Endothelial cell of umbilical vein (primary cell): ENCODE results near the gene GMCL1. TPM values are rescaled to one million over a fixed set of nuclear protein-coding genes. Genes with fewer than 3 reads are reported as not detected.

Source experiments
- BruUV-seq: library from RNA; stranded (reverse); fragments of 400-500 nt; replicated peaks from 2 replicates; lab custom pipeline; 2021; lab: Mats Ljungman, UMichigan
- CTCF ChIA-PET: fragments of 300-600, 350-600 bp; sonication (Branson Sonifier 250); formaldehyde crosslinking; loops from one replicate; lab custom pipeline; 2021; ENCODE audit warnings: antibody characterized with exemption, inconsistent platforms; lab: Charles Lee
- POLR2A ChIA-PET: fragments of 300-600, 350-600 bp; sonication (Branson Sonifier 250); formaldehyde crosslinking; loops from one replicate; lab custom pipeline; 2021; ENCODE audit warnings: antibody characterized with exemption, inconsistent platforms; lab: Charles Lee
- DNase-seq: peaks from one replicate; pipeline ENCODE4 v3.0.0-alpha.2; 2011; ENCODE audit warnings: low read depth, low spot score
- FAIRE-seq: peaks from 2 replicates; lab custom pipeline; 2011; peaks lifted over from hg19 to GRCh38; lab: Jason Lieb, UNC
- H2AFZ ChIP-seq: 2 replicates; pipeline ENCODE4 v1.6.0; 2012; ENCODE audit warnings: low read depth, low read length, control low read depth, inconsistent platforms
- H3K27ac ChIP-seq: 2 replicates; pipeline ENCODE4 v1.5.1; 2011; ENCODE audit warnings: low read depth, mild to moderate bottlenecking, control low read depth, low read length, moderate library complexity; ENCODE audit not compliant: insufficient read depth
- H3K27me3 ChIP-seq, 2 experiments: 2 replicates each; pipeline versions ENCODE4 v1.6.0 to v1.6.1; 2011; ENCODE audit warnings: low read length in 2 of 2, mixed read lengths in 1 of 2; ENCODE audit not compliant: control insufficient read depth in 2 of 2, insufficient read depth in 2 of 2
- H3K36me3 ChIP-seq, 2 experiments: 2 replicates in 1 of 2; 3 replicates in 1 of 2; pipeline ENCODE4 v1.5.1; 2011; ENCODE audit warnings: low read length in 2 of 2, mild to moderate bottlenecking in 1 of 2, moderate library complexity in 1 of 2; ENCODE audit not compliant: control insufficient read depth in 2 of 2, insufficient read depth in 2 of 2; ENCODE audit errors: extremely low read depth in 1 of 2
- H3K4me1 ChIP-seq: 3 replicates; pipeline ENCODE4 v1.5.1; 2011; ENCODE audit warnings: mild to moderate bottlenecking, low read length; ENCODE audit not compliant: control insufficient read depth, insufficient read depth; ENCODE audit errors: extremely low read depth
- H3K4me2 ChIP-seq: 2 replicates; pipeline ENCODE4 v1.6.1; 2011; ENCODE audit warnings: low read length, control low read depth, mixed read lengths; ENCODE audit not compliant: insufficient read depth
- H3K4me3 ChIP-seq, 3 experiments: fragments of 200-600 bp in 1 of 3; sonication (generic), shearing (Covaris generic) in 1 of 3; replicated peaks in 1 of 3; 2 replicates each; pipeline ENCODE4 v1.5.1; 2011 to 2016; ENCODE audit warnings: control low read depth in 3 of 3, low read length in 3 of 3, mild to moderate bottlenecking in 2 of 3, inconsistent platforms in 1 of 3, low read depth in 1 of 3, moderate library complexity in 1 of 3; ENCODE audit not compliant: insufficient read depth in 1 of 3
- H3K79me2 ChIP-seq: 2 replicates; pipeline ENCODE4 v1.6.0; 2012; ENCODE audit warnings: low read length, inconsistent platforms; ENCODE audit not compliant: control insufficient read depth, insufficient read depth
- H3K9ac ChIP-seq: replicated peaks from 2 replicates; pipeline ENCODE3; 2011; ENCODE audit warnings: low read length, control low read depth; ENCODE audit not compliant: insufficient read depth; ENCODE audit errors: extremely low read depth
- H3K9me1 ChIP-seq: replicated peaks from 3 replicates; pipeline ENCODE4 v1.6.0; 2011; ENCODE audit warnings: mild to moderate bottlenecking, low read length; ENCODE audit not compliant: control insufficient read depth, insufficient read depth; ENCODE audit errors: extremely low read depth
- H3K9me3 ChIP-seq: replicated peaks from 2 replicates; pipeline ENCODE4 v1.5.1; 2012; ENCODE audit warnings: low read length, inconsistent platforms; ENCODE audit not compliant: control insufficient read depth, insufficient read depth
- H4K20me1 ChIP-seq: replicated peaks from 2 replicates; pipeline ENCODE3; 2011; ENCODE audit warnings: mild to moderate bottlenecking, low read length; ENCODE audit not compliant: control insufficient read depth, insufficient read depth; ENCODE audit errors: extremely low read depth
- CTCF ChIP-seq, 2 donors: IDR thresholded peaks; 1 replicate in 1 of 2; 2 replicates in 1 of 2; pipeline ENCODE4 v1.5.1; 2011; ENCODE audit warnings: low read length in 2 of 2, mild to moderate bottlenecking in 2 of 2, moderate library complexity in 2 of 2, control low read depth in 1 of 2, inconsistent platforms in 1 of 2, low read depth in 1 of 2; ENCODE audit not compliant: insufficient read depth in 1 of 2; ENCODE audit errors: extremely low read depth in 1 of 2
- EZH2 ChIP-seq: IDR thresholded peaks from 2 replicates; pipeline ENCODE4 v1.6.1; 2012; ENCODE audit warnings: borderline replicate concordance, low read depth, mild to moderate bottlenecking, moderate library complexity, low read length, inconsistent platforms; ENCODE audit not compliant: severe bottlenecking
- FOS ChIP-seq: IDR thresholded peaks from 2 replicates; pipeline ENCODE4 v1.6.1; 2011; ENCODE audit warnings: mild to moderate bottlenecking, low read length, moderate library complexity, borderline replicate concordance; ENCODE audit not compliant: insufficient read depth
- GATA2 ChIP-seq: IDR thresholded peaks from 2 replicates; pipeline ENCODE4 v1.7.0; 2011; ENCODE audit warnings: low read depth, mild to moderate bottlenecking, moderate library complexity, mixed read lengths, low read length; ENCODE audit not compliant: insufficient read length, insufficient read depth
- JUN ChIP-seq: IDR thresholded peaks from 2 replicates; pipeline ENCODE4 v1.6.1; 2011; ENCODE audit warnings: borderline replicate concordance, low read depth; ENCODE audit not compliant: insufficient read length, insufficient read depth
- MAX ChIP-seq: IDR thresholded peaks from 2 replicates; pipeline ENCODE4 v1.6.1; 2011; ENCODE audit not compliant: insufficient read depth, insufficient read length
- MYC ChIP-seq: IDR thresholded peaks from one replicate; pipeline ENCODE4 v1.6.1; 2011; ENCODE audit warnings: mild to moderate bottlenecking, low read depth, low read length
- POLR2A ChIP-seq: IDR thresholded peaks from 2 replicates; pipeline ENCODE4 v1.6.1; 2012; ENCODE audit warnings: low read depth, mild to moderate bottlenecking, control low read depth, low read length
- POLR2AphosphoS5 ChIP-seq: IDR thresholded peaks from 2 replicates; pipeline ENCODE4 v1.6.1; 2012; ENCODE audit warnings: low read depth, mild to moderate bottlenecking, control low read depth, low read length, moderate library complexity; ENCODE audit not compliant: insufficient read depth
- dilution Hi-C: fragments of 300-500 bp; cut with MboI; formaldehyde crosslinking; loops from one replicate; pipeline ENCODE4 v1.15.0; 2019; ENCODE audit warnings: low sequenced_read_pairs; ENCODE audit not compliant: extremely low pct_ligation_motif_present
- intact Hi-C: fragments of 100-400 bp; cut with micrococcal nuclease; formaldehyde crosslinking; loops from one replicate; pipeline ENCODE4 v1.10.0; 2022
- polyA plus RNA-seq, 4 experiments: library from polyadenylated mRNA; depleted of rRNA in 3 of 4; stranded (reverse) in 3 of 4; unstranded in 1 of 4; fragments of >200 nt; gene quantifications; 2 replicates each; pipeline versions ENCODE4 v1.2.1 to v1.2.3, GENCODE V29; 2011 to 2012; ENCODE audit warnings: missing spikeins in 1 of 4
- total RNA-seq: library from RNA; stranded (reverse); gene quantifications from 2 replicates; pipeline ENCODE4 v1.2.3, GENCODE V29; 2021

GMCL1 gene
- total and polyA plus RNA-seq, 2 donors (not counting 3 experiments of a cell fraction or from before 2014, with no cell fraction given) = 4.2 to 14.6 TPM

GRCh38 chr2:69785358-69785757, 44.1 kb upstream of the GMCL1 start:
- no peaks in the 10 kb centered on the region for H3K79me2 ChIP-seq
- H4K20me1 ChIP-seq = no peaks in the 10 kb centered on the region
- dilution Hi-C loops (no loop called here), intact Hi-C loops (no loop called here)
- H3K9me1 ChIP-seq = no peaks in the 10 kb centered on the region
- H3K36me3 ChIP-seq = peaks cover 0 to 3% of the 10 kb centered on the region in 2 experiments
- POLR2A ChIA-PET = no interaction called here
- no peak for DNase-seq
- H2AFZ ChIP-seq = no peak overlapping the region
- TF ChIP-seq MAX = no peak
- TF ChIP-seq EZH2 = no peak
- no peak for TF ChIP-seq JUN
- no peak for TF ChIP-seq CTCF (IDR thresholded peaks at IDR 0.05; ENCODE audit: extremely low read depth in 1 of 2, insufficient read depth in 1 of 2, low read depth in 1 of 2, low read length in 2 of 2)
- TF ChIP-seq FOS = no peak
- TF ChIP-seq MYC = no peak
- TF ChIP-seq POLR2AphosphoS5 = no peak
- TF ChIP-seq POLR2A = no peak
- TF ChIP-seq GATA2 = no peak
- no peak overlapping the region for H3K4me3 ChIP-seq
- H3K9me3 ChIP-seq = no peaks in the 10 kb centered on the region
- no peaks in the 10 kb centered on the region for H3K27me3 ChIP-seq
- FAIRE-seq = no peak
- BruUV-seq = no TSS peak
- no peak overlapping the region for H3K27ac ChIP-seq
- H3K9ac ChIP-seq = no peak overlapping the region
- CTCF ChIA-PET = interaction anchor here (1.1 to 2.1 kb wide), 3 partner anchors 9 to 61 kb away, joined by 5 to 10 read pairs (median 5); no protein-coding TSS in a partner anchor
- no peak overlapping the region for H3K4me2 ChIP-seq
- H3K4me1 ChIP-seq = peaks cover 6% of the 10 kb centered on the region
